DMS114 treated with DMSO at 0.1 percent for 48 hours (cell line): Measurements from ENCODE around the gene NBPF1.
A peak's percentile ranks its signal among the peaks of the same experiment; 100 is the strongest.
"Not testable (repeated sequence)": the region's sequence is repeated elsewhere in the genome, so short reads cannot be mapped to it uniquely, and the experiment has no call there.

Experiments used
- DNase-seq: peaks from one replicate; lab custom pipeline; 2025; ENCODE audit not compliant: unreplicated experiment; lab: John Stamatoyannopoulos, UW

The NBPF1 gene

DNA sequence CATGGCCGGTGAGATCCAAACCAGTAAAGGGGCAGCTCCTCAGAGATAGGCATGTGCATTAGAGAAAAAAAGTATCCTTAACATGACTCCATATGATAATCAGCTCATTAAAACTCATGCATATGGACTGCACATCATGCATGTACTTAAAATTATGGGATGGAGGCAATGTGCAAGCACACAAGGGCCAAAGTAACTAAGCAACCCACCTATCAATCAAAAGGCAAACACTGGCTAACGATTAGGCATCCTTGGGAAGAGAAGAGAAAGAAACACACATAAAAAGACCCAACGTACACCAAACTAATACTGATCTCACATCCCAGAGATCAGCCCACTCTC lies 94.5 kb downstream of the NBPF1 start:
- DNase-seq: not testable (repeated sequence)

DNA sequence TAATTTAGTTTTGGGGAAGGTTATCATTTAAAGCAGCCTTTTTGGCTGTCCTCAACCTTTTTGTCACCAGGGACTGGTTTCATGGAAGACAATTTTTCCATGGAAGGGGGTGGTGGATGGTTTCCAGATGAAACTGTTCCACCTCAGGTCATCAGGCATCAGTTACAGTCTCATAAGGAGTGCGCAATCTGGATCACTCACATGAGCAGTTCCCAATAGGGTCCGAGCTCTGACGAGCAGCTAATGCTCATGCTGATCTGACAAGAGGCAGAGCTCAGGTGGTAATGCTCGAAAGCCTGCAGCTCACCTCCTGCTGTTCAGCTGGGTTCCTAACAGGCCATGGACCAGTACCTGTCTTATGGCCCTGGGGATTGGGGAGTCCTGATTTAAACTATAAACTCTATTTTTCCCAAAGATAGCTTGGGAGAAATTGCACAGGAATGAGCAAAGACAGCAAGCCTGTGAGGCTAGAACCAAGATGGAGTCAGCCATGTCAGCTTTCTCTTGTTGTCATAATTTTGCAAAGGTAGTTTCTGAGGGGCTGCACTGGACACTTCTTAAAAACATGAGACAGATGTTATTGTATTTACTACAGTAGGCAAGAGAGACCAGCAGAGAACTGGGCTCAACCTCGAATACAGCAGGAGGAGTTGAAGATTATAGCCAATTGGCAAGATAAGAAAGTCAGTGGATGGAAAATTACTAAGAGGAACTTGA lies 96.5 kb downstream of the NBPF1 start:
- DNase-seq: not testable (repeated sequence)

DNA sequence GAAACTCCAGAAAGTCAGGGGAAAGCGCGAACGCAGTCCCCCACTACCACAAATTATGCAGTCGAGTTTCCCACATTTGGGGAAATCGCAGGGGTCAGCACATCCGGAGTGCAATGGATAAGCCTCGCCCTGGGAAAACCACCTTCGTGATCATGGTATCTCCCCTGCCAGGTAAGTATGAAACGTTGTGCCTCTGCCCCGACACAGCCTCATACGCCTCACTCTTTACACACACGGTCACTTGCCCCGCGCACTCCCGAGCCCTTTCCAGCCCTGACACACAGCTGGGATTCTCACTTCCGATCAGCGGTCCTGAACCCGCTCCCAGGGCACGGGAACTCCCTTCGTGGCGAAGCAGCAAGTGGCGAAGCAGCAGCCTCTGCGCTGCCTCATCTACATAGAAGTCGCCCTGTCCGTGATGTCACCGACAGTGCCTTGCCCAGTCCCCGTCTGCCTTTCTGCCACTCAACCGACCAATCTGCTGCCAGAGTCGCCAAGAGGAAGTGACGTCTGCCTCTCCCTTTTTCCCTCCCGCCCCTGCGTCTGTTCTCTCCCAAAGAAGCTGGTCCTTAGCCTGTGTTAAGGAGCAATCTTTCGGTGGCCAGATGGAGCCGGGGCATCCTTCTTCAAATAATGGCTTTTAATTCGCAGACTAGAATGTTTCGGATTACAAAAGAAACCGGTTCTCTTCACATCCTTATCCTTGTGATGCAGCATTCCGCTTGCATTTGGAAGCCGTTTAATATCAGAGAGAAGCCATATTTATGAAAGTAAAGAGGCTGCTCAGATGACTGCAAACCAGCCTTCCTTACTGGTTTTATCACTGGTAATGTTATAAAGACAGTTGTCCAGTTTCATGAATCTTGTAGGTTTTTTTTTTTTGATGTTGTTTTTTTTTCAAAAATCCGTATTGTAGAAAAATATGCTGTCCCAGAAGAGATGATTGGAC lies 99.0 kb downstream of the NBPF1 start, which contains the start of gene RNU1-1:
TSS of gene RNU1-1 (minus strand) at position 179 of the 949 bp plus-strand sequence.
- peak; percentile 59 for DNase-seq

DNA sequence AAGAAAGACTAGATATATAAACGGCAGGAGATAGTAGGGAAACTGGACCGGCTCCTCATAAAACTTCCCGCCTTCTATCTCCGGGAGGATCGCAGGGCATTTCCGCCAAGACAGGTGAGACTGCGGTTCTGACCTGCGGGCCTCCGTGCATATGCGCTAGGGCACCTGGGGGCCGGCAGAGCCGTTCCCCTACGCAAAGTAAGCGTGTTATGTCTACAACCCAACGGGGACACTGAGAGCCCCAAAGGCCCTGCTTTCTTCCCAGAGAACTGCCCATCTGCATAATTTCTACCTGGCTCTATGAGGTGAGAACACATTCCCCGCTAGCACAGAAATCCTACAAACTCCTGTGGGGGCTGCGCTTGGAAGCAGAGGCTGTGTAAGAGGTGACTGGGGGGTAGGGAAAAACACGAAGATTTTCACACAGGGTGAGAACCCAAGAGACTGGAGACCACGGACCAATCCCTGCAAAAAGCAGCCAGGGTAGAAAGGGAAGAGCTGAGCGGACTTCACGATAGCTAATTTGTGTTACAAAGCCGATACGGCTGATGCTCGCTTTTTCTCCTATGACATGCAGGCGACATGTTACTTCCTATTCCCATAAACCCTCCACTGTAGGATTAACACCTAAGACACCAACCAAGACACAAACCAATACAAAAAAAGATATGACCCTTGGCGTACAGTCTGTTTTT lies 99.8 kb downstream of the NBPF1 start:
- DNase-seq: peak; percentile 95

DNA sequence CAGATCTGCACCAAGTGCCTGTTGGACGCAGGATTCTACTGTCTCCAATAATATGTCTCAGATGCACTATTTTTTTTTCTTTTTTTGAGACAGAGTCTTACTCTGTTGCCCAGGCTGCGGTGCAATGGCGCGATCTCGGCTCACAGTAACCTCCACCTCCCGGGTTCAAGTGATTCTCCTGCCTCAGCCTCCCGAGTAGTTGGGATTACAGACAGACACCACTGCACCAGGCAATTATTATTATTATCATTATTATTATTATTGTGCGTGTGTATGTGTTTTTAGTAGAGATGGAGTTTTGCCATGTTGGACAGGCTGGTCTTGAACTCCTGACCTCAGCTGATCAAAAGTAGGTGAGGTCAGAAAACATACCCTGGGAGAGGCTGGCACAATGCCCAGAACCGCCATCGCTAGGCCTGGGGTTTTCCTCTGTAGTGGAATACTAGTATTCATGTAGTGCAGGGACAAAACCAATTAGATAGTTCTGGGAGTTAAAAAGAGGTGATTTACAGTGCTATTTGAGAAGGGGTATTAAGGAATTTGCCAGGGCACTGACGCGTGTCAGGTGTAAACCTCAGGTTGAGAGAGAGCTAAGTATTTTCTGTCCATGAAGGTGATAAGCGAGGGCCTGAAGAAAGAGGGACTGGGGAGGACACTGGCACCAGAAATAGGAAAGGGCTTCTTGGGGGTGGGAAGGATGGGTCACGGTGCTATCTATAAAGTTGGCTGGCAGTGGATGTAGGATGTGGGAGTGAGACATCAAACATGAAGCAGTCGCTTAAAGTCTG lies 100.5 kb downstream of the NBPF1 start:
- DNase-seq: peak; percentile 73
